ENCODE data around the gene ARMC8. TPM values are rescaled to one million over a fixed set of nuclear protein-coding genes. Genes with fewer than 3 reads are reported as not detected.

The ARMC8 gene
- total and polyA plus RNA-seq, 2 of the 8 experiments (the other 6 are each of a cell fraction or from before 2014, with no cell fraction given), result 47.3 to 58.5 TPM

GRCh38 chr3:138219255-138219654 is 32.2 kb downstream of the ARMC8 start:
- CTCF ChIA-PET (ENCODE audit: partially characterized antibody), result no interaction called here
- FAIRE-seq, result no peak
- TF ChIP-seq, protein P1, sequence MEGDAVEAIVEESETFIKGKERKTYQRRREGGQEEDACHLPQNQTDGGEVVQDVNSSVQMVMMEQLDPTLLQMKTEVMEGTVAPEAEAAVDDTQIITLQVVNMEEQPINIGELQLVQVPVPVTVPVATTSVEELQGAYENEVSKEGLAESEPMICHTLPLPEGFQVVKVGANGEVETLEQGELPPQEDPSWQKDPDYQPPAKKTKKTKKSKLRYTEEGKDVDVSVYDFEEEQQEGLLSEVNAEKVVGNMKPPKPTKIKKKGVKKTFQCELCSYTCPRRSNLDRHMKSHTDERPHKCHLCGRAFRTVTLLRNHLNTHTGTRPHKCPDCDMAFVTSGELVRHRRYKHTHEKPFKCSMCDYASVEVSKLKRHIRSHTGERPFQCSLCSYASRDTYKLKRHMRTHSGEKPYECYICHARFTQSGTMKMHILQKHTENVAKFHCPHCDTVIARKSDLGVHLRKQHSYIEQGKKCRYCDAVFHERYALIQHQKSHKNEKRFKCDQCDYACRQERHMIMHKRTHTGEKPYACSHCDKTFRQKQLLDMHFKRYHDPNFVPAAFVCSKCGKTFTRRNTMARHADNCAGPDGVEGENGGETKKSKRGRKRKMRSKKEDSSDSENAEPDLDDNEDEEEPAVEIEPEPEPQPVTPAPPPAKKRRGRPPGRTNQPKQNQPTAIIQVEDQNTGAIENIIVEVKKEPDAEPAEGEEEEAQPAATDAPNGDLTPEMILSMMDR (IDR thresholded peaks at IDR 0.05; ENCODE audit: control extremely low read depth in 1 of 3, insufficient read depth in 1 of 3, low read depth in 1 of 3, low read length in 3 of 3), result no peak
- TF ChIP-seq ASH2L (IDR thresholded peaks at IDR 0.05; ENCODE audit: low read length) (no peak), BCL11A (IDR thresholded peaks at IDR 0.05; ENCODE audit: low read depth in 2 of 2, low read length in 2 of 2) (no peak), E2F6 (IDR thresholded peaks at IDR 0.05) (no peak), NANOG (IDR thresholded peaks at IDR 0.05; ENCODE audit: insufficient read depth, low read depth, low read length, poor library complexity, severe bottlenecking) (no peak), CBX5 (IDR thresholded peaks at IDR 0.05; ENCODE audit: low read depth, low read length) (no peak), ZNF274 (IDR thresholded peaks at IDR 0.05; ENCODE audit: borderline replicate concordance, extremely low read depth, low read length) (no peak), GABPA (IDR thresholded peaks at IDR 0.05; ENCODE audit: borderline replicate concordance, insufficient read depth, low read length) (no peak), SIX5 (IDR thresholded peaks at IDR 0.05; ENCODE audit: low read depth, low read length) (no peak), JUND (IDR thresholded peaks at IDR 0.05; ENCODE audit: low read length) (no peak)
- TF ChIP-seq, protein P2, sequence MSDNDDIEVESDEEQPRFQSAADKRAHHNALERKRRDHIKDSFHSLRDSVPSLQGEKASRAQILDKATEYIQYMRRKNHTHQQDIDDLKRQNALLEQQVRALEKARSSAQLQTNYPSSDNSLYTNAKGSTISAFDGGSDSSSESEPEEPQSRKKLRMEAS (IDR thresholded peaks at IDR 0.05), result no peak

More at GRCh38 chr3:138219255-138219654, 32.2 kb downstream of the ARMC8 start:
- Histone ChIP-seq H4K5ac (ENCODE audit: insufficient read length, low read depth, low read length) (no peak overlapping the region), H3K36me3 (ENCODE audit: control insufficient read depth in 2 of 4, insufficient read depth in 4 of 4, low read length in 3 of 4) (peaks cover 4 to 23% (median 14%) of the 10 kb centered on the region in 4 experiments; a peak in 7 of 8 replicates), H3K23ac (ENCODE audit: insufficient read length) (no peak overlapping the region), H2BK20ac (ENCODE audit: low read length) (no peak overlapping the region), H2BK15ac (ENCODE audit: low read length) (no peak overlapping the region), H3K79me1 (ENCODE audit: low read depth, low read length) (no peaks in the 10 kb centered on the region; the same call in 1 of the 2 replicates), H2BK5ac (ENCODE audit: low read depth, low read length) (no peak overlapping the region), H3K4ac (replicated peaks; ENCODE audit: insufficient read length, low read depth, low read length) (no peak overlapping the region), H3K27ac (ENCODE audit: low read depth, low read length) (no peak overlapping the region; the same call in 1 of the 2 replicates), H2BK12ac (ENCODE audit: low read depth, low read length) (no peak overlapping the region), H2BK120ac (replicated peaks; ENCODE audit: low read depth, low read length) (no peak overlapping the region), H4K8ac (ENCODE audit: extremely low read depth, insufficient read depth, low read length) (no peak overlapping the region), H3K4me2 (ENCODE audit: insufficient read depth in 1 of 2, low read depth in 2 of 2, low read length in 2 of 2) (no peak overlapping the region), H3K9ac (replicated peaks in 1 of 4; ENCODE audit: extremely low read depth in 1 of 4, low read depth in 3 of 4, low read length in 3 of 4) (no peak overlapping the region), H3K56ac (replicated peaks; ENCODE audit: insufficient read length, low read depth, low read length) (no peak overlapping the region), H3K18ac (ENCODE audit: extremely low read depth, low read length) (no peak overlapping the region), H3K27me3 (replicated peaks in 1 of 4; ENCODE audit: control insufficient read depth in 3 of 4, extremely low read depth in 1 of 4, insufficient read depth in 3 of 4, low read length in 3 of 4) (no peaks in the 10 kb centered on the region), H3K23me2 (ENCODE audit: low read depth, low read length) (no peaks in the 10 kb centered on the region), H3K4me1 (replicated peaks in 1 of 4; ENCODE audit: control insufficient read depth in 3 of 4, insufficient read depth in 4 of 4, low read length in 3 of 4) (no peaks in the 10 kb centered on the region), H4K20me1 (replicated peaks in 1 of 2; ENCODE audit: control insufficient read depth in 1 of 2, insufficient read depth in 2 of 2, low read length in 2 of 2) (peaks cover 0 to 2% of the 10 kb centered on the region in 2 experiments), H3K9me3 (ENCODE audit: insufficient read depth in 2 of 2, low read depth in 1 of 2, low read length in 1 of 2) (no peaks in the 10 kb centered on the region), H2AK5ac (ENCODE audit: low read depth, low read length) (no peak overlapping the region), H4K91ac (replicated peaks; ENCODE audit: insufficient read length, low read length) (no peak overlapping the region), H3K79me2 (ENCODE audit: control insufficient read depth in 1 of 2, insufficient read depth in 2 of 2, low read length in 2 of 2) (peaks cover 0 to 48% of the 10 kb centered on the region in 2 experiments; a peak in 2 of 4 replicates), H3K4me3 (ENCODE audit: extremely low read depth in 1 of 4, insufficient read depth in 2 of 4, low read depth in 3 of 4, low read length in 4 of 4) (no peak overlapping the region), H3K14ac (ENCODE audit: insufficient read length) (no peak overlapping the region), H2AFZ (ENCODE audit: low read length) (no peak overlapping the region)
- POLR2A ChIA-PET (ENCODE audit: partially characterized antibody), result interaction anchor here (0.7 to 1.5 kb wide), 2 partner anchors 9 to 32 kb away, joined by 3 read pairs; no protein-coding TSS in a partner anchor
- 76% methylated on average over 1 of the region's 1 CpG; no CpG with 5 or more reads in 1 of the 2 experiments for WGBS, 2 experiments (ENCODE audit: extremely low coverage in 1 of 2, insufficient coverage in 1 of 2, insufficient read length in 1 of 2, insufficient replicate concordance in 2 of 2, low coverage in 1 of 2, low lambda C conversion rate in 2 of 2, missing lambda C conversion rate in 1 of 2)
- DNase-seq (ENCODE audit: low read depth in 1 of 2, low spot score in 2 of 2), result no peak

All from H1 (cell line).